Erythroblast (primary cell): ENCODE results near the gene GDPD5.

Experiments used
- GATA1 ChIP-seq: IDR thresholded peaks from 2 replicates; pipeline ENCODE4 v1.6.1; 2011; ENCODE audit warnings: low read depth, mild to moderate bottlenecking, control low read depth, low read length, moderate library complexity
- POLR2A ChIP-seq: IDR thresholded peaks from 2 replicates; pipeline ENCODE4 v1.6.1; 2011; ENCODE audit warnings: mild to moderate bottlenecking, low read length

DNA sequence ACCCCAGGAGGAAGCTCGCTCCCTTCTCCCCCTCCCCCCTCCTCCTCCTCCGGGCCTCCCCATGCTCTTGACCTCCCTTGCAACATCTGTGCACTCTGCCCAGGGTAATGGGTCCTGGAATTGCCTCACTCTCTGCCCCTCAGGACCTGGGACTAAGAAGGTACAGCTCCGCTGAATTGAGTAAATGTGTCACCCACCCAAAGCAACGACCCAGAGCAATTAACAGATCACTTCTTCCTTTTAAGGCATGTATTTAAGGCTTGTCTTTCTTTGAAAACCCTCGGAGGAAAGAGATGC lies 15.1 kb downstream of the GDPD5 start:
- no peak for TF ChIP-seq POLR2A
- TF ChIP-seq GATA1, result no peak
